Measurements from ENCODE around the gene ERC1. TPM values are rescaled to one million over a fixed set of nuclear protein-coding genes. Genes with fewer than 3 reads are reported as not detected.
A peak's percentile ranks its signal among the peaks of the same experiment; 100 is the strongest.

Gene ERC1
- total RNA-seq, 2 experiments from 2014 or later: 24.7 to 31.9 TPM

DNA sequence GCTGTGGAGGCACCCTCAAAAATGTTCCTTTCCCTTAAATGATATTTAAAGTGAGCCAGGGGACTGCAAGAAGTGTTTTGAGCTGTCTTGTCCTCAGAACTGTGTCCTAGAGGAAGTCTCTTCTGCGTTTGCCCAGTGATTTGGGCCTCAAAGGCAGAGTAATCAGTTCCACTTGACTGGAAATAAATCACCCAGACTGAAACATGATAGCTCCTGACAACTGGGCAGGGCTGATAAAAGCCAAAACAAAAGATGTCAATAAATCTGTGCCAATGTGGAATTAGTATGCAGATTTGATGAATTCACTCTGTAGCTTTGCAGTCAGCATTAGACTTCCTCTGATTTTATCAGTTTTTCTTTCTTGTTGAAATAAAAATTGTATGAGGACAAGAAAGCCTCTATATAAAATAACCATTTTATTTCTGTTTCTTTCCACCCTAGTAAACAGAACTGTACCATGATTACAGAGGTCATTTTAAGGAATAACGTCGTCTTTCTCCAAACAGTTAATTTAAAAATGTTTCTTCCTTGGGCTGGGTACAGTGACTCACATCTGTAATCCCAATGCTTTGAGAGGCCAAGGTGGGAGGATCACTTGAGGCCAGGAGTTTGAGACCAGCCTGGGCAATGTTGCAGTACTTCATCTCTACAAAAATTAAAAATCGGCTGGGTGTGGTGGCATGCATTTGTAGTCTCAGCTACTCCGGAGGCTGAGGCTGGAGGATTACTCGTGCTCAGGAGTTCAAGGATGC is 180.8 kb downstream of the ERC1 start:
- no peaks in the 10 kb centered on the region for H3K9me3 Mint-ChIP-seq (ENCODE audit: low read depth)
- POLR2A ChIA-PET: no interaction called here
- ATAC-seq: no peak

DNA sequence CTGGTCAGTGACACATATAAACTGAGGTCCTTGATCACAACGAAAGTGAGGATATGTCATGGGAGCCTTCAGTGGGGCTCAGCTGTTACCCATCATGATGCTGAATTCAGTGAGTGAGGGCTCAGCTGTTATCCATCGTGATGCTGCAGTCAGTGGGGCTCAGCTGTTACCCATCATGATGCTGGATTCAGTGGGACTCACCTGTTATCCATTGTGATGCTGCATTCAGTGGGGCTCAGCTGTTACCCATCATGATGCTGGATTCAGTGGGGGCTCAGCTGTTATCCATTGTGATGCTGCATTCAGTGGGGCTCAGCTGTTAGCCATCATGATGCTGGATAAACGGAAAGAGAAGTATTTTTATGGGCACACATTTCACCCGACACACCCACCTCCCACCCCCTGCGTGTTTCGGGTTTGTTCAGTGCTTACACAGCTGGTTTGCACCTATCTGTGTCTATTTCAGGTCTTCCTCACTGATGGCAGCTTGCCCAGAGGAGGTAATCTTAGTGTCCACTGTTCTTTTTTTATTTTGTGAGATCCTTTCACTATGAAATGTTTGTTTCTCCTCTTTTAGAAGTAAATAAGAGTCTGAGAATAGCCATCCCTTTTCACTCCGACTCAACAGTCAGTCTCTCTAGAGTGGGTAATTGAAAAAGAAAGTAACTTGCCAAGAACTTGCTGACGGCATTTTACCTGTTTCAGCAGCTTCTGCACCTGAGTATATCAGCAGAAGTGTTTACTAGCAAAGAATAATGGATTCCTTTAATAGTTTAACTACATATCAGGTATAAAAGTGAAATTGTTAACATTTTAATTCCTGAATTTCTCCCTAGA is 183.0 kb downstream of the ERC1 start:
- Mint-ChIP-seq H3K4me3 (no peak overlapping the region), H3K27ac (no peak overlapping the region), H3K36me3 (ENCODE audit: low read depth) (peaks cover 11% of the 10 kb centered on the region), H3K4me1 (peaks cover 7% of the 10 kb centered on the region), H3K27me3 (no peaks in the 10 kb centered on the region), H3K9me3 (ENCODE audit: low read depth) (peaks cover 2% of the 10 kb centered on the region)
- intact Hi-C loops (cut with DNase I, micrococcal nuclease): loop anchor here in 1 of 2 experiments (5.0 kb wide), 1 partner anchor 482 kb away; no protein-coding TSS in a partner anchor
- ATAC-seq (no peak), DNase-seq (no peak)
- CTCF ChIA-PET: interaction anchor here (0.6 to 1.7 kb wide), 3 partner anchors 14 to 409 kb away, joined by 3 to 8 read pairs (median 4); no protein-coding TSS in a partner anchor
- POLR2A ChIA-PET: no interaction called here

More for the DNA sequence above, 180.8 kb downstream of the ERC1 start:
- H3K4me3 Mint-ChIP-seq: no peak overlapping the region
- intact Hi-C loops (cut with DNase I, micrococcal nuclease): loop anchor here in 1 of 2 experiments (5.0 kb wide), 1 partner anchor 480 kb away; no protein-coding TSS in a partner anchor
- H3K27ac Mint-ChIP-seq: no peak overlapping the region
- H3K36me3 Mint-ChIP-seq (ENCODE audit: low read depth): peaks cover 9% of the 10 kb centered on the region
- H3K4me1 Mint-ChIP-seq: peaks cover 2% of the 10 kb centered on the region
- no peak for DNase-seq
- CTCF ChIA-PET: interaction anchor here (0.6 to 0.9 kb wide), 4 partner anchors 9 to 303 kb away, joined by 3 read pairs; no protein-coding TSS in a partner anchor
- H3K27me3 Mint-ChIP-seq: no peaks in the 10 kb centered on the region

DNA sequence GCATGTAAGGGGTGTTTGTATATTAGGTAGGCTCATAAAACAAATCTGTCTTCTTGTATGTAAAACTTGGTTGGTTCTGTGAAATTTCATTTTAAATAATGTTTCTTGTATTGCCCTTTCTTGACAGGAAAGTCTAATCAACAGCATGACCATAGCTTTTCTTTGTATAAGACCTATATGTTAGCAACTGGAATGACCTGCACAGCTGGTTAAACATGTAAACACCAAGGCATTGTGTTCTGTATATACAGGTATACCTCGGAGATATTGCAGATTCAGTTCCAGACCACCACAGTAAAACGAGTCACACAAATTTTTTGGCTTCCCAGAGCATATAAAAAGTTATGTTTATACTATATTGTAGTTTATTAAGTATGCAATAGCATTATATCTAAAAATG is 183.6 kb downstream of the ERC1 start:
- ATAC-seq: no peak
- no peaks in the 10 kb centered on the region for H3K27me3 Mint-ChIP-seq

DNA sequence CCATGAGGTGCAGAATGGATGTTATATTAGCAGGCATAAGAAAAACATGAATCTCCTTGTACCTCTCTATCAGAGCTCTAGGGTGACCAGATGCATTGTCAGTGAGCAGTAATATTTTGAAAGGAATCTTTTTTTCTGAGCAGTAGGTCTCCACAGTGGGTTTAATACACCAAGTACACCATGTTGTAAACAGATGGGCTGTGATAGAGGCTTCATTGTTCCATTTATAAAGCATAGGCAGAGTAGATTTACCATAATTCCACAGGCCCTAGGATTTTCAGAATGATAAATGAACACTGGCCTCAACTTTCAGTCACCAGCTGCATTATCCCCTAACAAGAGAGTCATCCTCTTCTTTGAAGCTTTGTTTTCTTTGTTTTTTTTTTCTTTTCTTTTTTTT is 185.2 kb downstream of the ERC1 start:
- Mint-ChIP-seq H3K4me1 (peaks cover 7% of the 10 kb centered on the region), H3K27ac (no peak overlapping the region), H3K36me3 (ENCODE audit: low read depth) (peaks cover 17% of the 10 kb centered on the region), H3K9me3 (ENCODE audit: low read depth) (peaks cover 2% of the 10 kb centered on the region), H3K4me3 (no peak overlapping the region), H3K27me3 (no peaks in the 10 kb centered on the region)
- ATAC-seq: no peak
- CTCF ChIA-PET: interaction anchor here (0.7 kb wide), 1 partner anchor 33 kb away, joined by 3 read pairs; no protein-coding TSS in a partner anchor
- intact Hi-C loops (cut with DNase I, micrococcal nuclease): no loop called here
- POLR2A ChIA-PET: no interaction called here
- DNase-seq: no peak

More for the DNA sequence above, 183.6 kb downstream of the ERC1 start:
- CTCF ChIA-PET: no interaction called here
- no peak overlapping the region for H3K27ac Mint-ChIP-seq
- intact Hi-C loops (cut with DNase I, micrococcal nuclease): loop anchor here in 1 of 2 experiments (5.0 kb wide), 1 partner anchor 482 kb away; no protein-coding TSS in a partner anchor
- peaks cover 8% of the 10 kb centered on the region for H3K36me3 Mint-ChIP-seq (ENCODE audit: low read depth)
- H3K4me1 Mint-ChIP-seq: peaks cover 7% of the 10 kb centered on the region
- POLR2A ChIA-PET: no interaction called here
- peaks cover 2% of the 10 kb centered on the region for H3K9me3 Mint-ChIP-seq (ENCODE audit: low read depth)
- H3K4me3 Mint-ChIP-seq: no peak overlapping the region
- no peak for DNase-seq

DNA sequence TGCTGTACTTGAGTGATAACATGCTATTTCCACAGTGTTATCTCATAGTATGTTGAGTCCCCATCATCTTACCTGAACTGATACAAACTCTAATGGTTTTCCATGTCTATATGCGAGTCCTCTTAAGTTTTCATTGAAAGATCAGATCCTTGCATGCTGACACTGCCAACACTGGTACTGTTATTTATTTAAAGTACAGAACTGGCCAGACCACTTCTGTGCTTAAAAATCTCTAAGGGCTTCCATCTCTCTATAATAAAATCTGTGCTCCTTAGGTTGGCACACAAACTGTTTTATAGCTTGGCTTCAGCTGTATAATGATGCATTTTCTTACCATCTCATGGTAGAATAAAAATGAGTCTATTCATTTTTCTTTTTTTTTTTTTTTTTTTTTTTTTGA is 188.1 kb downstream of the ERC1 start:
- Mint-ChIP-seq H3K27me3 (no peaks in the 10 kb centered on the region), H3K4me1 (peaks cover 6% of the 10 kb centered on the region), H3K27ac (no peak overlapping the region), H3K9me3 (ENCODE audit: low read depth) (peaks cover 2% of the 10 kb centered on the region), H3K36me3 (ENCODE audit: low read depth) (peaks cover 18% of the 10 kb centered on the region), H3K4me3 (no peak overlapping the region)
- intact Hi-C loops (cut with DNase I, micrococcal nuclease): no loop called here
- ChIA-PET CTCF (interaction anchor here (1.4 kb wide), 1 partner anchor 10 kb away, joined by 3 read pairs; no protein-coding TSS in a partner anchor), POLR2A (no interaction called here)
- no peak for DNase-seq
- ATAC-seq: no peak

DNA sequence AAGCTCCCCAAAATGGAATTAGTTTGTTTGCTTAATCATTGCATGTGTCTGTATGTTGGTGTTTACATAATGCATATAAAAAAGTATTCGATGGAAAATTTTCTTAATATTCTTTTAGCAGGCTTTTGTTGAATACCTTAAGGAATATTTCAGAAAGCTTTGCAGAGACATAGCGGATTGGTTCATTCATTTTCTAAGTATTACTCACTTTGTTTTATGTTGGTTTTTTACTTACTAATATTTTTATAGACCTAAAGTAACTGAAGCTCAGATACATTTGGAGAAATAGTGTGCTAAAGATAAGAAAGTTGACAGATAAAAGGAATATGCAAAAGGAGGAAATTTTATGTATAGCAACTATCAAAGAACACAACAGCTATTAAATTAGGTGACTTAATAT is 191.0 kb downstream of the ERC1 start:
- DNase-seq (no peak), ATAC-seq (no peak)
- Mint-ChIP-seq H3K27me3 (no peaks in the 10 kb centered on the region), H3K27ac (no peak overlapping the region), H3K4me1 (peaks cover 14% of the 10 kb centered on the region), H3K36me3 (ENCODE audit: low read depth) (peaks cover 18% of the 10 kb centered on the region), H3K4me3 (no peak overlapping the region), H3K9me3 (ENCODE audit: low read depth) (peaks cover 2% of the 10 kb centered on the region)
- intact Hi-C loops (cut with DNase I, micrococcal nuclease): no loop called here
- ChIA-PET CTCF (interaction anchor here (0.6 to 2.5 kb wide), 4 partner anchors 18 to 68 kb away, joined by 3 to 9 read pairs (median 4); no protein-coding TSS in a partner anchor), POLR2A (no interaction called here)

DNA sequence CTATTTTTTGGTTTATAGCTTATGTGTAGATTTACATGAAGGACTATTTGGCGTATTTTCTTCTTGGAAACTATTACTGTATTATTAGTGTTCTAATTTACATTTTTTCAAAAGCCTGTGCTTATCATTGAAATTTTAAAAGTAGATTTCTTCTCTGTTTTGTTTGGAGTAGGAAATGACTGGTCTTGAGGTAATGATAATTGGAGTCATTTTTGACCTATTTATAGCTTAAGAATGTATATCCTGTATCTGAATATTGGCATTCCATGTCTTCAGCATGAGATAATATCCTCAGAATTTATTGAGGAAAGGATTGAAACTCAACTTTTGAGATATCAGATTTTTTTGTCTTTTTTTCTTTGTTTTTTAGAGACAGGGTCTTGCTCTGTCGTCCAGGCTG is 193.4 kb downstream of the ERC1 start:
- ATAC-seq (no peak), DNase-seq (no peak)
- intact Hi-C loops (cut with DNase I, micrococcal nuclease): no loop called here
- Mint-ChIP-seq H3K27ac (no peak overlapping the region), H3K27me3 (no peaks in the 10 kb centered on the region), H3K36me3 (ENCODE audit: low read depth) (peaks cover 18% of the 10 kb centered on the region), H3K9me3 (ENCODE audit: low read depth) (no peaks in the 10 kb centered on the region), H3K4me3 (no peak overlapping the region), H3K4me1 (peaks cover 13% of the 10 kb centered on the region)
- ChIA-PET CTCF (interaction anchor here (0.6 to 1.0 kb wide), 3 partner anchors 8 to 180 kb away, joined by 3 read pairs; no protein-coding TSS in a partner anchor), POLR2A (interaction anchor here (0.6 to 0.7 kb wide), 2 partner anchors 128 to 275 kb away, joined by 3 to 4 read pairs; no protein-coding TSS in a partner anchor)

DNA sequence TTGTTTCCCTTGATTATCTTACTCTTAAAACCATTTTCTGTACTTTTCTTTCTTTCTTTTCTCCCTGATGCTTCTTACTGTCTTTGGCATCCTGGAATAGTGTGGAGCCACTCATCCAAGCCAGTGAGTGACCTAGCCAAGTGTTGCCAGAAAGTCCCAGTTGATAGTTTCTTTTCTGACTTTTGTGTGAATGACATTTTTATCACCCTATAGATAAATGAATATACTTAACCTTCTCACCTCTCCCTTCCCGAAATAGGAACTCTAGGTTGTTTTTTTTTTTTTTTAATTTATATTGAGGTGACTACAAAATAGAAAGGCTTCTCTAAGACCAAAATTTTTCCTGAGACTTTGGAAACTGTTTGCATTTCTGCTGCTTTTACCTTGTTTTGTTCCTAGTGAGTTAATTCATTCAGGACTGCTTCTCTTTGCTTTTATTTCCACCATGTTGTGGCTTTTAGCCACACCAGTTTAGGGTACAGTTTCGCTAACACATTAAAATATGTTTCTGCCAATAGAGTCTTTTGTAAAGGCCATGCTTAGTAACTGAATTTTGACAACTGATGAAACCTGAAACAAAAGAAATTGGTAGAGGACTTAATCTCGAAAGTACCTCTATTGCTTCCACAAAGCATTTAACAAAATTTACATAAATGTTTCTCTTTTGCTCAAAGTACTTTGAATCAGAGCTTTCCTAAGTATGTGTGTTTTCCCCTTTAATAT is 194.6 kb downstream of the ERC1 start:
- no peaks in the 10 kb centered on the region for H3K9me3 Mint-ChIP-seq (ENCODE audit: low read depth)
- peak overlapping the region; percentile 20 for H3K27ac Mint-ChIP-seq
- intact Hi-C loops (cut with DNase I, micrococcal nuclease): no loop called here
- H3K27me3 Mint-ChIP-seq: no peaks in the 10 kb centered on the region
- POLR2A ChIA-PET: no interaction called here
- H3K36me3 Mint-ChIP-seq (ENCODE audit: low read depth): peaks cover 18% of the 10 kb centered on the region
- peak; percentile 81 for ATAC-seq
- H3K4me3 Mint-ChIP-seq: no peak overlapping the region
- peaks cover 13% of the 10 kb centered on the region for H3K4me1 Mint-ChIP-seq
- no peak for DNase-seq
- CTCF ChIA-PET: interaction anchor here (1.4 kb wide), 1 partner anchor 33 kb away, joined by 5 read pairs; no protein-coding TSS in a partner anchor

DNA sequence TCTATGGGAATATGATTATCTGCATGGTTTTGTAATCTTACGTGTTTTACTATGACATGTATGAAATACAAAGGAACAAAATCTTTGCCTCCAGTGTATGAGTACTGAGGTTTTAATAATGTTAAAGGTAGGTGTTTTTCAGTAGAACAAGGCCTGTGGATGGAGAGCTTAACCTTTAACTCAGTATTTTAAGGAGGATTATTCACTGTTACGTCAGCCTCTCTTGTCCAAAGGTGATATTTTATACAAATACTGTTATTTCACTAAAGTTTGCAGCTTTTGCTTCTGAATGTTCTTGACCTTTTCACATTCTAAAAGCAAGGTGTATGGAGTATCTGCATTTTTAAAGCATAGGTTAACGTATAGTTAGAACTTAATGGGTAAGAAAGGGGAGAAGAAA is 195.3 kb downstream of the ERC1 start:
- DNase-seq (no peak), ATAC-seq (no peak)
- POLR2A ChIA-PET: no interaction called here
- no peaks in the 10 kb centered on the region for H3K27me3 Mint-ChIP-seq
- peak overlapping the region; percentile 14 for H3K27ac Mint-ChIP-seq
- H3K9me3 Mint-ChIP-seq (ENCODE audit: low read depth): no peaks in the 10 kb centered on the region
- no peak overlapping the region for H3K4me3 Mint-ChIP-seq
- CTCF ChIA-PET: interaction anchor here (1.4 kb wide), 1 partner anchor 33 kb away, joined by 5 read pairs; no protein-coding TSS in a partner anchor
- H3K36me3 Mint-ChIP-seq (ENCODE audit: low read depth): peaks cover 17% of the 10 kb centered on the region
- peaks cover 13% of the 10 kb centered on the region for H3K4me1 Mint-ChIP-seq
- intact Hi-C loops (cut with DNase I, micrococcal nuclease): no loop called here

DNA sequence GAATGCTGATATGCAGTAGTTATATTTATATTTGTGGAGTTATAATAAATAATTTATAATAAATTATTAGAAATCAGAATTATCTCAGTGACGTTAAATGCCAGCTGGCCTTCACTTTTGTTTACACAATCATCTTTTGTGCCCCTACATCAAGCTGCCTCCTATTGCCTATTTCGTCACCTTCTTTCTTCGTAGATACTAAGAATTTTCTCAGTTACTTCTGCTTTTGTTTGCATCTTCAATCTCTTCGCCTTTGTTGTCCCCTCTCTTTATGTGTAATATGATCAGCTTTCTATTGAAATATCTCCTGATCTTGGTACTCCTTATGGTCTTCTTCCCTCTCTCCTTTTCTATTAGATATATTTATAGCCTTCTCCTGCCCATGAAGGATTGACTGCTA is 197.0 kb downstream of the ERC1 start:
- H3K4me1 Mint-ChIP-seq: peaks cover 13% of the 10 kb centered on the region
- CTCF ChIA-PET: interaction anchor here (0.6 to 1.1 kb wide), 3 partner anchors 20 to 93 kb away, joined by 3 to 4 read pairs (median 3); no protein-coding TSS in a partner anchor
- intact Hi-C loops (cut with DNase I, micrococcal nuclease): no loop called here
- no peak overlapping the region for H3K4me3 Mint-ChIP-seq
- POLR2A ChIA-PET: no interaction called here
- H3K27me3 Mint-ChIP-seq: no peaks in the 10 kb centered on the region
- DNase-seq (no peak), ATAC-seq (no peak)
- peaks cover 19% of the 10 kb centered on the region for H3K36me3 Mint-ChIP-seq (ENCODE audit: low read depth)
- no peak overlapping the region for H3K27ac Mint-ChIP-seq
- no peaks in the 10 kb centered on the region for H3K9me3 Mint-ChIP-seq (ENCODE audit: low read depth)

DNA sequence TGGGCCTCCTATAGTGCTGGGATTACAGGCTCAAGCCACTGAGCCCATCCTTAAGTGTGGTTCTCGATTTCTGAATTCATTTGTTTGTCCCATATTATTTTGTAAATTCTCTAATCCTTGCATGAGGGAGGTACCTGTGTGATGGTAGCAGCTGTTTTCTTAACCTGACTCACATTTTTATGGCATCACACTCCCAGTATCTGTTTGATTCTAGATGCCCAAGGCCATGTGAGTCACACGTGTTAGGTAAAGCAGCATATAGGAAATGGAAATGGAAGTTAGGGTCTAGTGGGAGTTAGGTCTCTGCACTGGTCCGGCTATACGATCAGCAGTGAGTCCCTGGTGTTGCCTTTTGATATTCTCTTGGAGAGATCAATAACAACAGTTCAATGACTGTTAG is 198.1 kb downstream of the ERC1 start:
- no peaks in the 10 kb centered on the region for H3K27me3 Mint-ChIP-seq
- ATAC-seq: peak; percentile 33
- CTCF ChIA-PET: interaction anchor here (1.1 kb wide), 1 partner anchor 19 kb away, joined by 3 read pairs; no protein-coding TSS in a partner anchor

More for the DNA sequence above, 198.1 kb downstream of the ERC1 start:
- DNase-seq: no peak
- POLR2A ChIA-PET: no interaction called here
- H3K36me3 Mint-ChIP-seq (ENCODE audit: low read depth): peaks cover 19% of the 10 kb centered on the region
- no peak overlapping the region for H3K27ac Mint-ChIP-seq
- no peaks in the 10 kb centered on the region for H3K9me3 Mint-ChIP-seq (ENCODE audit: low read depth)
- H3K4me1 Mint-ChIP-seq: peaks cover 13% of the 10 kb centered on the region
- no peak overlapping the region for H3K4me3 Mint-ChIP-seq
- intact Hi-C loops (cut with DNase I, micrococcal nuclease): no loop called here
